Smooth muscle cell (in vitro differentiated cells): ENCODE results near the gene HDAC4. TPM values are rescaled to one million over a fixed set of nuclear protein-coding genes. Genes with fewer than 3 reads are reported as not detected.

Experiments used
- DNase-seq: peaks from one replicate; lab custom pipeline; 2025; ENCODE audit not compliant: unreplicated experiment; lab: John Stamatoyannopoulos, UW
- H2AFZ ChIP-seq: fragments of 200-600 bp; sonication (generic); 2 replicates; pipeline ENCODE4 v1.6.0; 2016; ENCODE audit warnings: antibody characterized with exemption, low read depth, mild to moderate bottlenecking
- H3F3A ChIP-seq: fragments of 200-600 bp; sonication (generic); 2 replicates; pipeline ENCODE4 v1.6.0; 2017; ENCODE audit warnings: antibody characterized with exemption, low read depth
- H3K27ac ChIP-seq: fragments of 200-600 bp; sonication (generic); 2 replicates; pipeline ENCODE4 v1.5.1; 2016; ENCODE audit warnings: low read depth, mild to moderate bottlenecking
- H3K27me3 ChIP-seq: fragments of 200-600 bp; sonication (generic); 2 replicates; pipeline ENCODE4 v1.6.1; 2016; ENCODE audit warnings: low read depth, mild to moderate bottlenecking
- H3K36me3 ChIP-seq: fragments of 200-600 bp; sonication (generic); 2 replicates; pipeline ENCODE4 v1.5.1; 2016; ENCODE audit warnings: low read depth
- H3K4me1 ChIP-seq: fragments of 200-600 bp; sonication (generic); 2 replicates; pipeline ENCODE4 v1.5.1; 2016; ENCODE audit warnings: low read depth
- H3K4me2 ChIP-seq: fragments of 200-600 bp; sonication (generic); 2 replicates; pipeline ENCODE4 v1.6.0; 2016; ENCODE audit warnings: mild to moderate bottlenecking
- H3K4me3 ChIP-seq: fragments of 200-600 bp; sonication (generic); 2 replicates; pipeline ENCODE4 v1.5.1; 2016; ENCODE audit warnings: mild to moderate bottlenecking
- H3K79me2 ChIP-seq: fragments of 200-600 bp; sonication (generic); 2 replicates; pipeline ENCODE4 v1.6.0; 2016; ENCODE audit warnings: low read depth, mild to moderate bottlenecking
- H3K9ac ChIP-seq: fragments of 200-600 bp; sonication (generic); 2 replicates; pipeline ENCODE4 v1.6.0; 2016; ENCODE audit warnings: low read depth
- H3K9me3 ChIP-seq: fragments of 200-600 bp; sonication (generic); replicated peaks from 2 replicates; pipeline ENCODE4 v1.5.1; 2016; ENCODE audit warnings: low read depth
- H4K20me1 ChIP-seq: fragments of 200-600 bp; sonication (generic); 2 replicates; pipeline ENCODE4 v1.6.0; 2016; ENCODE audit warnings: low read depth
- WGBS: methylation state at CpG from one replicate; pipeline ENCODE4 v1.1.7; 2016; ENCODE audit warnings: low lambda C conversion rate; 5-methylcytosine and 5-hydroxymethylcytosine counted together
- polyA plus RNA-seq: library from polyadenylated mRNA; unstranded; fragments of >200 nt; fragmentation: Nextera tagmentation; extraction: Ambion mirVana; gene quantifications from 2 replicates; pipeline ENCODE4 v1.2.1, GENCODE V29; 2016
- total RNA-seq: library from RNA; depleted of rRNA; stranded (reverse); fragments of >200 nt; gene quantifications from 2 replicates; pipeline ENCODE4 v1.2.3, GENCODE V29; 2014
- TF ChIP-seq, protein P1 (sequence below): fragments of 200-600 bp; sonication (generic); IDR thresholded peaks from 2 replicates; pipeline ENCODE4 v1.5.1; 2017; ENCODE audit warnings: borderline replicate concordance, mild to moderate bottlenecking, antibody characterized with exemption; ENCODE audit not compliant: insufficient read depth, poor library complexity, severe bottlenecking

HDAC4 gene
- total and polyA plus RNA-seq, 2 experiments from 2014 or later = 6.2 to 35.7 TPM

- no peak overlapping the region for H2AFZ ChIP-seq
- H3K4me2 ChIP-seq = peak overlapping the region; percentile 82
- no peaks in the 10 kb centered on the region for H3K36me3 ChIP-seq
- H3K4me1 ChIP-seq = peaks cover 21% of the 10 kb centered on the region
- peaks cover 90% of the 10 kb centered on the region for H4K20me1 ChIP-seq
- no peaks in the 10 kb centered on the region for H3K27me3 ChIP-seq
- WGBS = 49% methylated on average over 33 of the region's 33 CpGs
- TF ChIP-seq, protein P1, sequence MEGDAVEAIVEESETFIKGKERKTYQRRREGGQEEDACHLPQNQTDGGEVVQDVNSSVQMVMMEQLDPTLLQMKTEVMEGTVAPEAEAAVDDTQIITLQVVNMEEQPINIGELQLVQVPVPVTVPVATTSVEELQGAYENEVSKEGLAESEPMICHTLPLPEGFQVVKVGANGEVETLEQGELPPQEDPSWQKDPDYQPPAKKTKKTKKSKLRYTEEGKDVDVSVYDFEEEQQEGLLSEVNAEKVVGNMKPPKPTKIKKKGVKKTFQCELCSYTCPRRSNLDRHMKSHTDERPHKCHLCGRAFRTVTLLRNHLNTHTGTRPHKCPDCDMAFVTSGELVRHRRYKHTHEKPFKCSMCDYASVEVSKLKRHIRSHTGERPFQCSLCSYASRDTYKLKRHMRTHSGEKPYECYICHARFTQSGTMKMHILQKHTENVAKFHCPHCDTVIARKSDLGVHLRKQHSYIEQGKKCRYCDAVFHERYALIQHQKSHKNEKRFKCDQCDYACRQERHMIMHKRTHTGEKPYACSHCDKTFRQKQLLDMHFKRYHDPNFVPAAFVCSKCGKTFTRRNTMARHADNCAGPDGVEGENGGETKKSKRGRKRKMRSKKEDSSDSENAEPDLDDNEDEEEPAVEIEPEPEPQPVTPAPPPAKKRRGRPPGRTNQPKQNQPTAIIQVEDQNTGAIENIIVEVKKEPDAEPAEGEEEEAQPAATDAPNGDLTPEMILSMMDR = no peak
- no peaks in the 10 kb centered on the region for H3F3A ChIP-seq
- peak overlapping the region; percentile 42 for H3K27ac ChIP-seq
- H3K79me2 ChIP-seq = peaks cover 29% of the 10 kb centered on the region
- peak overlapping the region; percentile 13 for H3K9ac ChIP-seq
- H3K4me3 ChIP-seq = peak overlapping the region; percentile 35
- no peak for DNase-seq
- H3K9me3 ChIP-seq = no peaks in the 10 kb centered on the region
Observed at GRCh38 chr2:239308661-239309397, 92.0 kb downstream of the HDAC4 start.

DNA sequence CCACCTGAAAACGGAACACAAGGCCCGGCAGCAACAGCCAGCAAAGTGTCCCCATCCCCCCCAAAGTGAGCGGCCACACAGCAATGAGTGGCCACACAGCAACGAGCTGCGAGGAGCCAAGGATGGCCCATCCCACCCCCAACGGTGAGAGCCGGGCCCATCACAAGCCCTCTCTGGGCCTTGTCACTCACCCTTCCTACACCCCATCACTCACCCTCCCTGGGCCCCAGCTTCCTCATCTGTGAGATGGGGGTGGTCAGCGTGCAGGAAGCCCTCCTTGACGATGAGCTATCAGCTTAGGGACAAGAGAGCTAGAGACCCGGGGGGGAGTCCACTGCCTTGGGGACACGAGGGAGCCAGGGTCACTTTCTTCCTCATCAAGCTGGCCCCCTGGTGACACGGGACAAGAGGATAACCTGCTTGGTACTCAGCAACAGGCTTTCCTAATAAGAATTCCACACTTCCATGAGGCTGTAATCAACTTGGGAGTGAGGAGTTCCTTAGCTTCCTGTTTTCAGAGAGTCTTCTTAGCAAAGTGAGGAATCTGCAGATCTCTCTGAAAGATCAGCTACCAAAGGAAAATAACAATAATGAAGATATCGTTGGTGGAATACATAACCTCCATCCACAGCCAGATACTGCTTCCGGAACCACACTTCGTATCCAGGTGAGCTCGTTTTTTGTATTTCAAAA lies 92.8 kb downstream of the HDAC4 start:
- Histone ChIP-seq H3K4me1 (peaks cover 24% of the 10 kb centered on the region), H4K20me1 (peaks cover 92% of the 10 kb centered on the region), H3K27me3 (no peaks in the 10 kb centered on the region), H3K4me2 (peak overlapping the region; percentile 82), H3K4me3 (no peak overlapping the region), H3K9me3 (no peaks in the 10 kb centered on the region), H3K9ac (no peak overlapping the region), H3K27ac (no peak overlapping the region), H3F3A (no peaks in the 10 kb centered on the region), H3K36me3 (no peaks in the 10 kb centered on the region), H3K79me2 (peaks cover 29% of the 10 kb centered on the region), H2AFZ (no peak overlapping the region)
- 92% methylated on average over 16 of the region's 16 CpGs for WGBS
- TF ChIP-seq, protein P1 = no peak
- no peak for DNase-seq

DNA sequence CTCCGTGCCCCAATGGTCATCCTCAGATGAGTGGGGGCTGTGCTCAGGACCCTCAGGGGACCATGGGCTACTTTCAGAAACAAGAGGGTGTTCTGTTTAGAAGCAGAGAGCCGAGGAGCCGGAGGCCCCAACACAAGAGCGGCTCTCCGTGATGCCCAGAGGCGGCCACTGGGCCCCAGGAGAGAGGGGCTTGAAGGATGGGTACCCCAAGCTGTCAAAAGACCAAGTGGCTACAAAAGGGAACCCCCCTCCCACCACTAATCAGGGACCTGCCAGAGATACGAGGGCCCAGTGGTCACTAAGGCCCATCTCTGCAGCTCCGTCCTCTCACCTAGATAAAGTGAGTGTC lies 93.6 kb downstream of the HDAC4 start:
- H3K4me1 ChIP-seq = peaks cover 25% of the 10 kb centered on the region
- peaks cover 33% of the 10 kb centered on the region for H3K79me2 ChIP-seq
- WGBS = 100% methylated on average over 8 of the region's 8 CpGs

More for the DNA sequence above, 93.6 kb downstream of the HDAC4 start:
- H4K20me1 ChIP-seq = peaks cover 92% of the 10 kb centered on the region
- H3F3A ChIP-seq = no peaks in the 10 kb centered on the region
- no peaks in the 10 kb centered on the region for H3K36me3 ChIP-seq
- no peak overlapping the region for H3K9ac ChIP-seq
- no peak overlapping the region for H3K27ac ChIP-seq
- DNase-seq = no peak
- no peak overlapping the region for H3K4me2 ChIP-seq
- no peaks in the 10 kb centered on the region for H3K27me3 ChIP-seq
- TF ChIP-seq, protein P1 = no peak
- no peak overlapping the region for H3K4me3 ChIP-seq
- H2AFZ ChIP-seq = no peak overlapping the region
- H3K9me3 ChIP-seq = no peaks in the 10 kb centered on the region
